NCI-H2196 (cell line): ENCODE measurements around the gene DRD5.

Experiments used
- DNase-seq: peaks from one replicate; lab custom pipeline; 2025; ENCODE audit not compliant: unreplicated experiment; lab: John Stamatoyannopoulos, UW

The DRD5 gene

GRCh38 chr4:9812501-9813340, 31.3 kb downstream of the DRD5 start:
- DNase-seq, result no peak

DNA sequence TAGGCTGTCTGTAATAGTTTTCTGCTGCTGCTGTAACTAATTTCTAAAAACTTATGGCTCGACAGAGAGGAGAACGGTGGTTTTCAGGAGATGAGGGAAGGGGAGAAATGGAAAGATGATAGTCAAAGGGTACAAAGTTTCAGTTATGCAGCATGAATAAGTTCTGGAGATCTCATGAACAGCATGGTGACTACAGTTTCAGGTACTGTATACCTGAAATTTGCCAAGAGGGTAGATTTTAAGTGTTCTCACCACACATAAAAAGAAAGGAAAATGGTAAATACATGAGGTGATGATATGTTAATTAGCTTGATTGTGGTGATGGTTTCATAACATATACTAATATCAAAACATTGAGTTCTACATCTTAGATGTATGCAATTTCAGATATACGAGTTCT, 34.9 kb downstream of the DRD5 start:
- DNase-seq, result no peak

DNA sequence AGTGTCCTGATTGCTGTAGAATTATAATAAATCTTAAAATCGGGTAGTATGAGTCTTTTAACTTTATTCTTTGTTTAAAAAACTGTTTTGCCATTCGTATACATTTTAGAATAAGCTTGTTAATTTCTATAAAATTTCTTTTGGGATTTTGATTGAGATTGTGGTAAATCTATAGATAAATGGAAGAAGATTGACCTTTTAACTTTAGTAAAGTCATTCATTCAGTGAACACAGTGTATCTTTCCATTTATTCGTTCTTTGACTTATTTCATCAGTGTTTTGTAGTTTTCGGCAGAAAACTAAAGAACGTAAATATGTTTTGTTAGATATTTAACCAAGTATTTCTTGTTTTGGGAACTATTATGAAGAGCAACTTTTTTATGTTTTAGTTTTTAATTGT, 38.9 kb downstream of the DRD5 start:
- DNase-seq, result no peak

DNA sequence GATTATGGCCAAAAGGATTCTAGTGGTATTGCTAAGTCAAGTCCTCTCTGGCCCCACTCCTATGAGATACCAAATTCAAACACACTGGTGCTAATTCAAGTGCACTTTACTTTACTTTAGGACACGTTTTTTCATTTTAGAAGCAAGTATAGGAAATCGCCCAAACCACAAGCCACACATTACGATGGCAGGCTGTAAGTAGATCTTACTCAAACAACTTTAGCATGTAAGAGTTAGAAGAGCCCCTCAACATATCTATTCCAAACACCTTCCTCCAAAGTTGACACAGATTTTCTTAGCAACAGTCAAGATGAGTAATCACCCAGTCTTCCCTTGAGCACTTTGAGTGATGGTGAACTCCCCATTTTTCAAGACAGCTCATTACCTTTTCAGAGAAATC, 43.6 kb downstream of the DRD5 start:
- DNase-seq, result no peak

- DNase-seq, result no peak
Observed at GRCh38 chr4:9826551-9826950, 45.1 kb downstream of the DRD5 start.

- no peak for DNase-seq
Observed at GRCh38 chr4:9832640-9833039, 51.2 kb downstream of the DRD5 start.

GRCh38 chr4:9833421-9833820, 52.0 kb downstream of the DRD5 start:
- no peak for DNase-seq
